HS-27A (cell line): ENCODE results near the gene POLDIP2.

Experiments used
- DNase-seq: peaks from one replicate; pipeline ENCODE4 v3.0.0-alpha.2; 2012; ENCODE audit warnings: low read depth, missing footprints

The POLDIP2 gene

GRCh38 chr17:28357061-28357900, at the start of gene POLDIP2:
TSS of gene POLDIP2 (minus strand) at chr17:28357527. CDS start at chr17:28357448, 79 bp downstream.
- DNase-seq, result no peak

DNA sequence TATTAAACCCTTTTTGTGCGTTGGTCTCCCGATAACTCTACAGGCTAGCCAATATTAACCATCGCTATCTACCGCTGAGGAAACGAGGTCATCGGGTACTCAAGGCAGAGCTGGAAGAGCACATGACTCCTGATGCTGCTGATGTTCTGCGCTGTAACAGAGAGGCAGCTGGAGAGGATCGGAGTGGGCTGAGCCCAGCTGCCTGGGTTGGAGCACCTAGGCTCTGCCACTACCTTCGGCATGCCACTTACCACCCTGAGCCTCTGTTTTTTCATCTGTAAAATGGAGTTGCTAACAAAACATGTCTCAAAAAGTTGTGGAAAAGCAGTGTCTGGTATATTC, 49.1 kb upstream of the POLDIP2 start:
- DNase-seq, result no peak

DNA sequence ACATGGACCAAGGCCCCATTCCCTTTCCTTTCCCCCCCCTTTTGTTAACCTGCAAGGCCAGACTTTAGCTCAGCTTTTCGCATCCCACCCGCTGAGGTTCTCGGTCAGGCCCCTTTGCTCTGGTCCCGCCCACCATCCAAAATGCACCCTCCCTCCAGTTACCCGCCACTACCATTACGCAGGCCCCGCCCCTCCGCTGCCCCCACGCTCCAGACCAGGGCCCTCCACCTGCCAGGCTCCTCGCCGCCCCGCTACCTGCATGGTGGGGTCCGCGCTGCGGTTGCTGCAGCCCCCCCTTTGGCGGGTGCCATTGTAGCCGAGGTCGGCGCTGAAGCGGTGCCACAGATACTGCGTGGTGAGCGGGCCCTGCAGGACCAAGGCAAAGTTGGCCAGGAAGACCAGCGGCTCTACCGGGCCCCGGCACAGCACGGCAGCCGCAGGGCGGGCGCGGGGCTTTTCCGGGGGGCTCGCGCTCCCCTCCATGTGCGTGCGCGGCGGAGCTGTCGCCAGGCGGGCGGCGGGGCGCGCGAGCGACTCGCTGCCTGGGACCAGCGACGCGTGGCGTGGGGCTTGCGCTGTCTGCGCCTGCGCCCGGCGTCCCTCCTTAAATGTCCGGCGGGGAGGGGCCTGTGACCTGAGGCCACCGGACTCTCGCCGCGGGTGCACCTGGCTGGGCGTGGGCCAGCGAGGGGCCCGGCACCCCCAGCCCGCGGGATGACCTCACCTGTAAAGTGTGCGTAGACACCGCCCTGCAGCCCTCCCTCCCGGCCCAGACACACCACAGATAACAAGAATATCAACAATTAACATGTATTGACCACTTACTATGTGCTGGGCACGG, 48.5 kb upstream of the POLDIP2 start, which contains the start of gene SLC46A1:
TSS of gene SLC46A1 (minus strand) at position 581 of the 841 bp plus-strand sequence. CDS start at position 483, 98 bp downstream.
- no peak for DNase-seq

GRCh38 chr17:28404812-28405570, 47.7 kb upstream of the POLDIP2 start:
- no peak for DNase-seq

DNA sequence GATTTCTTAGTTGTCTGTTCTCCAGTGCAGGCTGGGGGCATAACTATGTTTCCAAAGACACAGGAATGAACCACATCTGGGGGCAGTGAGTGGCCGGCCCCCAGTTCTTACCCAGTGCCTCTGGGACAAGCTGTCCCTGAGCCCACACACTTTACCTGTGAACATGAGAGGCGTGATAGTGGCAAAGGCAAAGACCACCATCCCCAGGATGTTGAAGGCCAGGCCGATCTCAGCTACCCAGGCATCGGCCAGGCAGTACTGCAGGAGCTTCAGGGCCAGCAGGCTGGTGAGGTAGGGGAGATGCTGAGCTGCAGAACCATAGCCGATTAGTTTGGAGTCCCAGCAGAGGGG, 47.1 kb upstream of the POLDIP2 start:
- DNase-seq, result no peak

DNA sequence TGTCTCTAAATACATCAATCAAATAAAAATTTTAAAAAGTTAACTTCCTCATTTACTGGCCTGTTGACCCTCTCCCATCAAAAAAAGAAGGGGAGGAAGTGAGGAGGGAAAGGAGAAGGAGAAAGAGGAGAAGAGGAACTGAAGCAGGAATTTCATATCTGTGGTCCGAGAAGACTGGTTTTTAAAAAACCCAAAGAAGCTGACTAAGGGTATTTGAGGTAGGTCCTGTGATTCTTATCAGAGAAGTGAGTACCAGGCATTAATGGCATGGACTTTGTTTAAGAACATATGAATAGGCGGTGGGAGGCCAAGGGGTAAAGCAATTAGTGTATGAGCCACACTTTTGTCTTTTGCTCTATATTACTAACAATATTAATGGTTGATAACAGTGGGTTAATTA, 46.7 kb upstream of the POLDIP2 start:
- no peak for DNase-seq

GRCh38 chr17:28402844-28403243, 45.5 kb upstream of the POLDIP2 start:
- no peak for DNase-seq

- DNase-seq, result no peak
These were observed 44.9 kb upstream of the POLDIP2 start for GRCh38 chr17:28402224-28402630.

- no peak for DNase-seq
These were observed 42.5 kb upstream of the POLDIP2 start for GRCh38 chr17:28399808-28400207.

GRCh38 chr17:28398280-28398981, 41.1 kb upstream of the POLDIP2 start:
- DNase-seq, result no peak

DNA sequence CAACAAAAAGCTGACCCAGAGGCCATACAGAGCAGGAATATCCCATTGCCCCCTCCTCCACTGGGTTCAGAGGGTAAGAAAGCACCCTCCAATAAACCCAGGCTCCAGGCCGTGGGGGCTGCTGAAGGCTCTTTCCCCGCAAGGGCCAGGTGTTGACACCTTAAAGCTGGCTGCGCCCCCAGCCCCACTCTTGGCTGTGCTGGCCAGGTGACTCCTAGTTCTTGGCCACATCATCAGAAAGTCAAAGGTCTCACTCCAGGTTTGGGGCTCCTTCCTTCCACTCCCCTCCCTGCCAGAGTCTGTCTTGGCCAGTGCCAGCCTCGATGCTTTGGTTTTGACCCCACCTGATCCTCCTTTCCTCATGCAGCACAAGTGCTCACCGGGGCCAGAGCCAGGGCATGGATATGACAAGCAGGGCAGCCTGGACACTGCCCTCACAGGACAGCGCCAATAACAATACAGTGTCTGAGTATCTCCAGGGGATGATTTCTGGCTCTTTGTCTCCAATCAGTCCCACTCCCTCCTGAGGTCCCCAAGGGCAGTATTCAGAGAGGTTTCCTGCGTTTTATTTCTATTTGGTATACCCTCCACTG, 40.5 kb upstream of the POLDIP2 start:
- no peak for DNase-seq

GRCh38 chr17:28397275-28397674, 39.9 kb upstream of the POLDIP2 start:
- no peak for DNase-seq

GRCh38 chr17:28396635-28397239, 39.4 kb upstream of the POLDIP2 start:
- no peak for DNase-seq

GRCh38 chr17:28395968-28396367, 38.6 kb upstream of the POLDIP2 start:
- DNase-seq, result no peak

DNA sequence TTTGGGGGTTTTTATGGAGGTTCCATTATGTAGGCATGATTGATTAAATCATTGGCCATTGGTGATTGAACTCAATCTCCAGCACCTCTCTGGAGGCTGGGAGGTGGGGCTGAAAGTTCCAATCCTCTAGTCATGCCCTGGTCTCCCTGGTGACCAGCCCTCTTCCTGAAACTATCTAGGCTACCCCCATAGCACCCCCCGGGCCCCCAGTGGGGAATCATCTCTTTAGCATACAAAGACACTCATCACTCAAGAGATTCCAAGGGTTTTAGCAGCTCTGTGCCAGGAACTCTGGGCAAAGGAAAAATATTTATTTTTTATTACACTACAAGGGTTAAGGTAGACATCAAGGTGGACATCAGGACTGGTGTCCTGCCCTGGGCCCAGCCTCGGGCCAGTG, 38.1 kb upstream of the POLDIP2 start:
- DNase-seq, result no peak

GRCh38 chr17:28394337-28395116, 37.2 kb upstream of the POLDIP2 start:
- no peak for DNase-seq

GRCh38 chr17:28392491-28392890, 35.2 kb upstream of the POLDIP2 start:
- no peak for DNase-seq

DNA sequence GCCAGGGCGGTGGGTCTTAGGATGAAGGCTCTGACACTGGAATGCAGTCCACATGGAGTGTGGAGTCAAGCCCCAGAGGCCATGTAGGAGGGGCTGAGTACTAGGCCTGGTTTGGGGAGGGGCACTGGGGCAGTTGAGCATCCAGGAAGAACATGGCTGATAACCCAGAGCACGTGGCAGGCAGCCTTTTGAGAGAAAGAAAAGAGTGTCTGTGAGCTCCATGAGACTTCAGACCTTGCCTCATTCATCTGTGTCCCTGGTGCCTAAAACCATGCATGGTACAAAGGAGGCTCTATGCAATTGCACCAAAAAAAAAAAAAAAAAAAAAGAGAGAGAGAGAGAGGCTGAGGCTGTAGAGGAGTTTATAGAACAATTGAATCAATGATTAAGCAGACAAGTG, 34.1 kb upstream of the POLDIP2 start:
- no peak for DNase-seq

GRCh38 chr17:28390984-28391383, 33.7 kb upstream of the POLDIP2 start:
- no peak for DNase-seq

DNA sequence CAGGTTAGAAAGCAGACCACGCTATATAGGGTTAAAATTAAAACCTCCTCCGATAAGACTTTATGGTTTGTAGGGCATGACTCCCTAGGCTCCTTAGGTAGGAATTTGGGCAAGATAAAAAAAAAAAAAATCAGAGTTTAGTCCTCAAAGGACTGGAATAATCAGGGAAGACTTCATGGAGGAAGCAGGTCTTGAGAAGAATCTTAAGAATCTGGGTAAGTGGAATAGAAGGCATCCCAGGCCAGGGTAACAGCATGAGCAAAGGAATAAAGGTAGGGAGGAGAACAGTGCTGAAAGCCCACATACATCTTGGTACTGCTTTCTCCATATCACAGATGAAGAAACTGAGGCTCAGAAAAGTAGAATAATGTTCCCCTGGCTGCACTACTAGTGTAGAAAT, 33.2 kb upstream of the POLDIP2 start:
- DNase-seq, result no peak
